Measurements from ENCODE around the gene PITPNC1. TPM values are rescaled to one million over a fixed set of nuclear protein-coding genes. Genes with fewer than 3 reads are reported as not detected.

The PITPNC1 gene
- total RNA-seq, 1 experiment from 2014 or later = 35.5 TPM

GRCh38 chr17:67375716-67376115 lies 1.4 kb upstream of the PITPNC1 start:
- TF ChIP-seq EZH2 (IDR thresholded peaks at IDR 0.05; ENCODE audit: borderline replicate concordance, low read depth, low read length, poor library complexity, severe bottlenecking) (no peak), CTCF (conservative IDR thresholded peaks at IDR 0.05; ENCODE audit: low read depth, low read length) (no peak)

DNA sequence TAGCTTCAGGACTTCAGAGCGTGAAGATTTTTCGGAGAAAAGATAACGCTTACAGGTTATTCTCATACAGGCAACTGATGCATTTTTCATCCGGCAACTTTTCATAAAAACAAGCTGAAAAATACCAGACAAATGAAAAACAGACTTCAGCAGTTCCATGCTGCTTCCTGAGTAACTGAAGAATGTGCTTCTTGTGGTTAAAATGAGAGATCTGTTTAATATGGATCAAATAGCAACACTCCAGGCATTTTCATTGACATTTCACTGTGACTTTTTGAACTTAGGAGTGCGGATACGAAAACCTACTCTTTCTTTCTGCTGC lies 705 bp upstream of the PITPNC1 start:
- Histone ChIP-seq H3K27me3 (replicated peaks; ENCODE audit: insufficient read depth, low read depth, low read length, poor library complexity) (no peaks in the 10 kb centered on the region), H3K27ac (ENCODE audit: low read depth, low read length, poor library complexity, severe bottlenecking) (peak overlapping the region; percentile 91), H3K36me3 (ENCODE audit: insufficient read depth, low read length, poor library complexity, severe bottlenecking) (no peaks in the 10 kb centered on the region), H3K4me1 (ENCODE audit: insufficient read depth, low read length, poor library complexity, severe bottlenecking) (peaks cover 21% of the 10 kb centered on the region), H3K9me3 (ENCODE audit: low read depth, low read length, poor library complexity, severe bottlenecking) (no peaks in the 10 kb centered on the region), H3K4me3 (ENCODE audit: low read depth, low read length, poor library complexity, severe bottlenecking) (peak overlapping the region; percentile 96)
- TF ChIP-seq EZH2 (IDR thresholded peaks at IDR 0.05; ENCODE audit: borderline replicate concordance, low read depth, low read length, poor library complexity, severe bottlenecking) (no peak), CTCF (conservative IDR thresholded peaks at IDR 0.05; ENCODE audit: low read depth, low read length) (no peak)
- ChIA-PET POLR2A (ENCODE audit: low non-redundant PET) (no interaction called here), CTCF (interaction anchor here (0.6 to 0.9 kb wide), 3 partner anchors 99 to 1086 kb away, joined by 6 to 9 read pairs (median 8); no protein-coding TSS in a partner anchor)
- DNase-seq (ENCODE audit: low spot score) = no peak
- BruUV-seq (replicated peaks) = no TSS peak
- intact Hi-C loops (cut with micrococcal nuclease; ENCODE audit: unreplicated experiment) = loop anchor here (2.0 to 5.0 kb wide), 2 partner anchors 231 to 312 kb away; no protein-coding TSS in a partner anchor

More at GRCh38 chr17:67375716-67376115, 1.4 kb upstream of the PITPNC1 start:
- no peak for DNase-seq (ENCODE audit: low spot score)
- Histone ChIP-seq H3K9me3 (ENCODE audit: low read depth, low read length, poor library complexity, severe bottlenecking) (no peaks in the 10 kb centered on the region), H3K36me3 (ENCODE audit: insufficient read depth, low read length, poor library complexity, severe bottlenecking) (no peaks in the 10 kb centered on the region), H3K4me1 (ENCODE audit: insufficient read depth, low read length, poor library complexity, severe bottlenecking) (peaks cover 21% of the 10 kb centered on the region), H3K4me3 (ENCODE audit: low read depth, low read length, poor library complexity, severe bottlenecking) (no peak overlapping the region), H3K27me3 (replicated peaks; ENCODE audit: insufficient read depth, low read depth, low read length, poor library complexity) (no peaks in the 10 kb centered on the region), H3K27ac (ENCODE audit: low read depth, low read length, poor library complexity, severe bottlenecking) (no peak overlapping the region)
- CTCF ChIA-PET = interaction anchor here (0.6 to 0.9 kb wide), 3 partner anchors 100 to 1087 kb away, joined by 6 to 9 read pairs (median 8); no protein-coding TSS in a partner anchor
- intact Hi-C loops (cut with micrococcal nuclease; ENCODE audit: unreplicated experiment) = loop anchor here (2.0 to 5.0 kb wide), 2 partner anchors 232 to 313 kb away; no protein-coding TSS in a partner anchor
- POLR2A ChIA-PET (ENCODE audit: low non-redundant PET) = no interaction called here
- no TSS peak for BruUV-seq (replicated peaks)

DNA sequence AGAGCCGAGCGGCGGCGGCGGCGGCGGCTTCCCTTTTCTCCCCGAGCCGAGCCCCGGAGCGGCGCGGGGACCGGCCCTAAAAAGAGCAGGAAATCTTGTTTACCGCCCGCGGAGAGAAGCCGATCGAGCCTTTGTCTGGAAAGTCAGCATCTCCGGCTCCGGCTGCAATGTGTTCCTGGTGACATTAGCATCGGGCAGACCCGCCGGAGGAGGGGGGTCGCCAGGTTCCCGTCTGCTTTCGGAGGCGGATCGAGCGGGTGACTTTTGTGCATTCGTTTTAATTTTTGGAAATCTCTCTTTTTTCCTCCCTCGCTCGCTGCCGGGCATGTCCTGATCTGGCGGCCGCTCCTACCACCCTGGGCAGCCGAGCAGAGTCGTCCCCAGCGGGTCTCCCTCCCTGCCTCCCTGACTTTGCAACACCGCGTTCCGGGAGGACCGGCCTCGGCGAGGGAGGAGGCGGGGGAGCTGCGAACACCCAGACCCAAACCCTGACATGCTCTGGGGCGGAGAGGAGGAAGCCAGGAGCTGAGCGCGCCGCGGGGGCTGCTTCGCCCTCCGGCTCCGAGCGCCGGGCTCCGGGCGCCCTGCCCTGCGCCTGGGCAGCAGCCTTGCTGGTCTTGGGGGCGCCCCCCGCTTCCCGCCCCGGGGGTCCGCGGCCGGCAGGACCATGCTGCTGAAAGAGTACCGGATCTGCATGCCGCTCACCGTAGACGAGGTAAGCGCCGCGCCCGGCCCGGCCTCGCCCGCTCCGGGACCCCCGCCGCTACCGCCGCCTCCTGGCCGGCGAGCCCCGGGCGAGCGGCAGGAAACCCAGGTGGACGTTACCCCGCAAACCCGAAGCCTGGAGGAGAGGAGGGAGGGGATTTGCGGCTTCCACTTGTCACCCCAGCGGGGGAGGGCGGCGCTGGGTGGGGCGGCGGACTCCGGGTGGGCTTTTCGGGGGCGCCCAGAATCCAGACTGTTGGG lies 690 bp downstream of the PITPNC1 start:
- peak overlapping the region; percentile 96 for H3K4me3 ChIP-seq (ENCODE audit: low read depth, low read length, poor library complexity, severe bottlenecking)
- H3K4me1 ChIP-seq (ENCODE audit: insufficient read depth, low read length, poor library complexity, severe bottlenecking) = peaks cover 21% of the 10 kb centered on the region
- no peaks in the 10 kb centered on the region for H3K27me3 ChIP-seq (replicated peaks; ENCODE audit: insufficient read depth, low read depth, low read length, poor library complexity)
- no TSS peak for BruUV-seq (replicated peaks)
- H3K27ac ChIP-seq (ENCODE audit: low read depth, low read length, poor library complexity, severe bottlenecking) = peak overlapping the region; percentile 91
- peak; percentile 75 for DNase-seq (ENCODE audit: low spot score)
- H3K9me3 ChIP-seq (ENCODE audit: low read depth, low read length, poor library complexity, severe bottlenecking) = no peaks in the 10 kb centered on the region
- intact Hi-C loops (cut with micrococcal nuclease; ENCODE audit: unreplicated experiment) = loop anchor here (2.0 to 5.0 kb wide), 3 partner anchors 63 to 311 kb away; no protein-coding TSS in a partner anchor
- POLR2A ChIA-PET (ENCODE audit: low non-redundant PET) = interaction anchor here (0.6 kb wide), 2 partner anchors 89 to 282 kb away, joined by 3 to 26 read pairs; no protein-coding TSS in a partner anchor
- H3K36me3 ChIP-seq (ENCODE audit: insufficient read depth, low read length, poor library complexity, severe bottlenecking) = no peaks in the 10 kb centered on the region
- TF ChIP-seq EZH2 (IDR thresholded peaks at IDR 0.05; ENCODE audit: borderline replicate concordance, low read depth, low read length, poor library complexity, severe bottlenecking) (no peak), CTCF (conservative IDR thresholded peaks at IDR 0.05; ENCODE audit: low read depth, low read length) (no peak; the same call in 1 of the 2 replicates)
- CTCF ChIA-PET = interaction anchor here (0.5 to 2.7 kb wide), 8 partner anchors 9 to 235 kb away, joined by 3 to 21 read pairs (median 4); no protein-coding TSS in a partner anchor

Data from A673 (cell line).